CD14-positive monocyte (primary cell): ENCODE measurements around the gene SLC6A16. TPM values are rescaled to one million over a fixed set of nuclear protein-coding genes. Genes with fewer than 3 reads are reported as not detected.

ENCODE experiments used
- DNase-seq, 3 donors: peaks; one replicate each; pipeline ENCODE4 v3.0.0-alpha.2; 2011 to 2022
- H2AFZ ChIP-seq: 2 replicates; pipeline ENCODE4 v1.6.0; 2012; ENCODE audit warnings: mild to moderate bottlenecking, low read depth, low read length, inconsistent platforms; ENCODE audit not compliant: insufficient read depth, poor library complexity, severe bottlenecking
- H3K27ac ChIP-seq, 2 donors: 1 replicate in 1 of 2; 2 replicates in 1 of 2; pipeline ENCODE4 v1.5.1; 2012 to 2013; ENCODE audit warnings: low read length in 2 of 2, control low read depth in 1 of 2, inconsistent platforms in 1 of 2, low read depth in 1 of 2, mild to moderate bottlenecking in 1 of 2
- H3K27me3 ChIP-seq, 2 donors: one replicate each; pipeline versions ENCODE4 v1.6.0 to v1.6.1; 2011 to 2013; ENCODE audit warnings: low read length in 2 of 2; ENCODE audit not compliant: control insufficient read depth in 2 of 2, insufficient read depth in 2 of 2
- H3K36me3 ChIP-seq, 2 donors: replicated peaks in 1 of 2; 1 replicate in 1 of 2; 2 replicates in 1 of 2; pipeline versions ENCODE4 v1.5.1 to v1.6.1; 2012 to 2013; ENCODE audit warnings: low read length in 2 of 2, control low read depth in 1 of 2, inconsistent platforms in 1 of 2, mild to moderate bottlenecking in 1 of 2; ENCODE audit not compliant: insufficient read depth in 2 of 2, control insufficient read depth in 1 of 2
- H3K4me1 ChIP-seq, 2 donors: 1 replicate in 1 of 2; 2 replicates in 1 of 2; pipeline versions ENCODE4 v1.5.1 to v1.6.1; 2012 to 2013; ENCODE audit warnings: low read length in 2 of 2, control low read depth in 1 of 2, inconsistent platforms in 1 of 2, mild to moderate bottlenecking in 1 of 2, moderate library complexity in 1 of 2; ENCODE audit not compliant: insufficient read depth in 2 of 2, control insufficient read depth in 1 of 2
- H3K4me2 ChIP-seq: replicated peaks from 2 replicates; pipeline ENCODE3; 2012; ENCODE audit warnings: low read length, moderate library complexity, mild to moderate bottlenecking; ENCODE audit not compliant: poor library complexity, severe bottlenecking; ENCODE audit errors: extremely low read depth
- H3K4me3 ChIP-seq, 3 experiments: fragments of 200-600 bp in 1 of 3; sonication (generic) in 1 of 3; replicated peaks in 1 of 3; 1 replicate in 2 of 3; 2 replicates in 1 of 3; pipeline ENCODE4 v1.5.1; 2011 to 2013; ENCODE audit warnings: low read length in 3 of 3, mild to moderate bottlenecking in 3 of 3, control low read depth in 2 of 3, low read depth in 2 of 3, inconsistent platforms in 1 of 3, moderate library complexity in 1 of 3
- H3K79me2 ChIP-seq: 2 replicates; pipeline ENCODE4 v1.6.0; 2012; ENCODE audit warnings: mild to moderate bottlenecking, control low read depth, inconsistent platforms, low read length, moderate library complexity; ENCODE audit not compliant: insufficient read depth
- H3K9ac ChIP-seq: 2 replicates; pipeline ENCODE4 v1.6.0; 2017; ENCODE audit warnings: low read length, mild to moderate bottlenecking; ENCODE audit not compliant: insufficient read depth, poor library complexity, severe bottlenecking
- H3K9me3 ChIP-seq, 2 donors: replicated peaks in 1 of 2; 1 replicate in 1 of 2; 2 replicates in 1 of 2; pipeline versions ENCODE4 v1.5.1 to v1.6.1; 2012 to 2013; ENCODE audit warnings: low read length in 2 of 2, control low read depth in 1 of 2; ENCODE audit not compliant: control insufficient read depth in 1 of 2, insufficient read depth in 1 of 2
- H4K20me1 ChIP-seq: 2 replicates; pipeline ENCODE4 v1.6.0; 2012; ENCODE audit warnings: mild to moderate bottlenecking, low read length, control low read depth, moderate library complexity; ENCODE audit not compliant: insufficient read depth
- H3K27ac Mint-ChIP-seq, 7 donors: one replicate each; pipeline ENCODE4 v1.8.0; 2020; ENCODE audit warnings: mild to moderate bottlenecking in 7 of 7, mixed read lengths in 7 of 7, moderate library complexity in 6 of 7, inconsistent platforms in 2 of 7
- H3K27me3 Mint-ChIP-seq, 3 donors: one replicate each; pipeline ENCODE4 v1.8.0; 2021 to 2022; ENCODE audit warnings: low read depth in 3 of 3, mild to moderate bottlenecking in 3 of 3, mixed read lengths in 3 of 3, moderate library complexity in 3 of 3, inconsistent platforms in 1 of 3
- H3K36me3 Mint-ChIP-seq, 2 donors: one replicate each; pipeline ENCODE4 v1.8.0; 2020; ENCODE audit warnings: mixed read lengths in 2 of 2, inconsistent platforms in 1 of 2, mild to moderate bottlenecking in 1 of 2
- H3K4me1 Mint-ChIP-seq: one replicate; pipeline ENCODE4 v1.8.0; 2020; ENCODE audit warnings: mild to moderate bottlenecking, mixed read lengths
- H3K4me3 Mint-ChIP-seq, 2 donors: one replicate each; pipeline ENCODE4 v1.8.0; 2020; ENCODE audit warnings: mild to moderate bottlenecking in 2 of 2, mixed read lengths in 2 of 2, moderate library complexity in 1 of 2
- H3K9me3 Mint-ChIP-seq, 7 donors: one replicate each; pipeline ENCODE4 v1.8.0; 2020 to 2022; ENCODE audit warnings: mixed read lengths in 7 of 7, mild to moderate bottlenecking in 6 of 7, moderate library complexity in 6 of 7, inconsistent platforms in 2 of 7
- CTCF ChIP-seq: fragments of 200-600 bp; IDR thresholded peaks from one replicate; pipeline ENCODE4 v1.8.0; 2022; ENCODE audit warnings: antibody characterized with exemption, mild to moderate bottlenecking
- WGBS: methylation state at CpG from one replicate; pipeline ENCODE4 v1.1.5; 2013; ENCODE audit warnings: missing lambda C conversion rate; ENCODE audit not compliant: insufficient coverage; 5-methylcytosine and 5-hydroxymethylcytosine counted together
- intact Hi-C, 2 donors: fragments of 100-400 bp; cut with micrococcal nuclease; formaldehyde crosslinking; loops; one replicate each; pipeline versions ENCODE4 v1.15.0 to v1.15.1; 2023
- polyA plus RNA-seq, 3 donors: library from polyadenylated mRNA; depleted of rRNA in 1 of 3; unstranded in 2 of 3; stranded (reverse) in 1 of 3; fragments of 300-500 nt in 2 of 3; fragments of >200 nt in 1 of 3; fragmentation: Illumina TruSeq in 2 of 3; gene quantifications; 1 replicate in 2 of 3; 2 replicates in 1 of 3; pipeline ENCODE4 v1.2.3, GENCODE V29; 2012 to 2021

Gene SLC6A16
- polyA plus RNA-seq, 3 donors = 0.21 to 1.5 (median 0.55) TPM

GRCh38 chr19:49340069-49340864, 15.3 kb upstream of the SLC6A16 start:
- no peak overlapping the region for H3K27ac ChIP-seq
- H3K4me1 ChIP-seq = peaks cover 19 to 41% of the 10 kb centered on the region in 2 donors
- H3K9me3 ChIP-seq = no peaks in the 10 kb centered on the region
- no peak overlapping the region for H3K4me2 ChIP-seq
- no peak overlapping the region for H2AFZ ChIP-seq
- no peaks in the 10 kb centered on the region for H3K27me3 ChIP-seq
- TF ChIP-seq CTCF = no peak
- H3K4me1 Mint-ChIP-seq = peaks cover 36% of the 10 kb centered on the region
- peaks cover 0 to 3% (median 2%) of the 10 kb centered on the region in 3 donors for H3K27me3 Mint-ChIP-seq
- DNase-seq = no peak
- no peak overlapping the region for H3K4me3 ChIP-seq
- H3K36me3 ChIP-seq = peaks cover 22 to 40% of the 10 kb centered on the region in 2 donors
- WGBS = 66% methylated on average over 28 of the region's 36 CpGs
- peak overlapping the region in 5 of 7 donors; percentile 40 to 87 (median 58) for H3K27ac Mint-ChIP-seq
- H3K9ac ChIP-seq = no peak overlapping the region
- H4K20me1 ChIP-seq = peaks cover 39% of the 10 kb centered on the region
- H3K4me3 Mint-ChIP-seq = no peak overlapping the region
- intact Hi-C loops = no loop called here
- peaks cover 0 to 6% (median 0%) of the 10 kb centered on the region in 7 donors for H3K9me3 Mint-ChIP-seq
- H3K36me3 Mint-ChIP-seq = peaks cover 24 to 40% of the 10 kb centered on the region in 2 donors
- H3K79me2 ChIP-seq = peaks cover 29% of the 10 kb centered on the region

- H3K9me3 ChIP-seq = no peaks in the 10 kb centered on the region
- Mint-ChIP-seq H3K36me3 (peaks cover 24 to 40% of the 10 kb centered on the region in 2 donors), H3K27ac (peak overlapping the region in 2 of 7 donors; percentile 23 to 58), H3K4me1 (peaks cover 44% of the 10 kb centered on the region), H3K9me3 (peaks cover 0 to 6% (median 0%) of the 10 kb centered on the region in 7 donors), H3K4me3 (no peak overlapping the region), H3K27me3 (peaks cover 0 to 3% (median 3%) of the 10 kb centered on the region in 3 donors)
- peaks cover 22 to 40% of the 10 kb centered on the region in 2 donors for H3K36me3 ChIP-seq
- H3K9ac ChIP-seq = no peak overlapping the region
- H3K27me3 ChIP-seq = no peaks in the 10 kb centered on the region
- peaks cover 36% of the 10 kb centered on the region for H3K79me2 ChIP-seq
- H3K27ac ChIP-seq = no peak overlapping the region
- no peak overlapping the region for H3K4me3 ChIP-seq
- intact Hi-C loops = no loop called here
- no peak overlapping the region for H3K4me2 ChIP-seq
- peaks cover 39% of the 10 kb centered on the region for H4K20me1 ChIP-seq
- no peak for TF ChIP-seq CTCF
- peaks cover 27 to 49% of the 10 kb centered on the region in 2 donors for H3K4me1 ChIP-seq
- H2AFZ ChIP-seq = no peak overlapping the region
- no peak for DNase-seq
- 96% methylated on average over 39 of the region's 47 CpGs for WGBS
These were observed 14.5 kb upstream of the SLC6A16 start for GRCh38 chr19:49339301-49340068.
